Keratinocyte (primary cell): Measurements from ENCODE around the gene AGAP9. TPM values are rescaled to one million over a fixed set of nuclear protein-coding genes. Genes with fewer than 3 reads are reported as not detected.

Experiments used
- DNase-seq: peaks from one replicate; pipeline ENCODE4 v3.0.0-alpha.2; 2011; ENCODE audit warnings: low read depth, missing footprints, low spot score
- FAIRE-seq: peaks from 2 replicates; lab custom pipeline; 2011; peaks lifted over from hg19 to GRCh38; lab: Jason Lieb, UNC
- H2AFZ ChIP-seq: 2 replicates; pipeline ENCODE4 v1.6.0; 2012; ENCODE audit warnings: low read length, control low read depth, inconsistent platforms; ENCODE audit not compliant: control insufficient read depth
- H3K27ac ChIP-seq: 2 replicates; pipeline ENCODE4 v1.5.1; 2011; ENCODE audit warnings: low read length; ENCODE audit not compliant: control insufficient read depth, insufficient read depth
- H3K27me3 ChIP-seq: 3 replicates; pipeline ENCODE4 v1.6.0; 2011; ENCODE audit warnings: low read length; ENCODE audit not compliant: control insufficient read depth, insufficient read depth; ENCODE audit errors: extremely low read depth
- H3K36me3 ChIP-seq, 2 experiments: 2 replicates in 1 of 2; 3 replicates in 1 of 2; pipeline ENCODE4 v1.5.1; 2011; ENCODE audit warnings: low read length in 2 of 2, mild to moderate bottlenecking in 1 of 2; ENCODE audit not compliant: control insufficient read depth in 2 of 2, insufficient read depth in 2 of 2; ENCODE audit errors: extremely low read depth in 1 of 2
- H3K4me1 ChIP-seq: 3 replicates; pipeline ENCODE4 v1.5.1; 2011; ENCODE audit warnings: low read length; ENCODE audit not compliant: control insufficient read depth, insufficient read depth; ENCODE audit errors: extremely low read depth
- H3K4me2 ChIP-seq: 3 replicates; pipeline ENCODE4 v1.6.0; 2011; ENCODE audit warnings: low read depth, low read length; ENCODE audit not compliant: control insufficient read depth, insufficient read depth; ENCODE audit errors: extremely low read depth
- H3K4me3 ChIP-seq, 3 experiments: fragments of 200-600 bp in 1 of 3; sonication (generic) in 1 of 3; 2 replicates in 2 of 3; 3 replicates in 1 of 3; pipeline ENCODE4 v1.5.1; 2011 to 2016; ENCODE audit warnings: low read length in 3 of 3, mild to moderate bottlenecking in 3 of 3, control low read depth in 2 of 3, inconsistent platforms in 1 of 3, low read depth in 1 of 3, mixed read lengths in 1 of 3, mixed run types in 1 of 3, moderate library complexity in 1 of 3; ENCODE audit not compliant: control insufficient read depth in 2 of 3, insufficient read depth in 2 of 3; ENCODE audit errors: extremely low read depth in 1 of 3
- H3K79me2 ChIP-seq: 2 replicates; pipeline ENCODE4 v1.6.0; 2012; ENCODE audit warnings: low read length; ENCODE audit not compliant: control insufficient read depth, insufficient read depth
- H3K9ac ChIP-seq: 3 replicates; pipeline ENCODE4 v1.6.0; 2011; ENCODE audit warnings: low read length; ENCODE audit not compliant: control insufficient read depth, insufficient read depth; ENCODE audit errors: extremely low read depth
- H3K9me1 ChIP-seq: 3 replicates; pipeline ENCODE4 v1.6.0; 2011; ENCODE audit warnings: low read length; ENCODE audit not compliant: control insufficient read depth, insufficient read depth; ENCODE audit errors: extremely low read depth
- H3K9me3 ChIP-seq: 2 replicates; pipeline ENCODE4 v1.5.1; 2012; ENCODE audit warnings: low read depth, low read length; ENCODE audit not compliant: control insufficient read depth
- H4K20me1 ChIP-seq: 3 replicates; pipeline ENCODE4 v1.6.0; 2011; ENCODE audit warnings: low read length; ENCODE audit not compliant: control insufficient read depth, insufficient read depth; ENCODE audit errors: extremely low read depth
- CTCF ChIP-seq, 3 experiments: IDR thresholded peaks in 1 of 3; conservative IDR thresholded peaks in 1 of 3; optimal IDR thresholded peaks in 1 of 3; 2 replicates in 2 of 3; 3 replicates in 1 of 3; pipeline versions ENCODE3 to v1.5.1; 2011; ENCODE audit warnings: low read length in 3 of 3, mild to moderate bottlenecking in 3 of 3, moderate library complexity in 2 of 3, control low read depth in 1 of 3, inconsistent platforms in 1 of 3; ENCODE audit not compliant: insufficient read depth in 2 of 3; ENCODE audit errors: extremely low read depth in 1 of 3
- EZH2 ChIP-seq: IDR thresholded peaks from one replicate; pipeline ENCODE4 v1.6.1; 2012; ENCODE audit warnings: inconsistent platforms, mild to moderate bottlenecking, low read length, moderate library complexity
- dilution Hi-C: fragments of 300-500 bp; cut with MboI; formaldehyde crosslinking; loops from one replicate; pipeline ENCODE4 v1.7.0; 2020; ENCODE audit warnings: low sequenced_read_pairs; ENCODE audit not compliant: extremely low pct_ligation_motif_present
- polyA plus RNA-seq, 5 experiments: library from polyadenylated mRNA; depleted of rRNA in 3 of 5; stranded (reverse) in 3 of 5; stranded (forward) in 1 of 5; unstranded in 1 of 5; fragments of >200 nt; gene quantifications; 1 replicate in 1 of 5; 2 replicates in 3 of 5; 3 replicates in 1 of 5; pipeline versions ENCODE4 v1.2.1 to v1.2.3, GENCODE V29; 2011 to 2012; ENCODE audit warnings: missing spikeins in 2 of 5, low read depth in 1 of 5, low replicate concordance in 1 of 5

The AGAP9 gene
- polyA plus RNA-seq, 1 donor (not counting 4 experiments of a cell fraction or from before 2014, with no cell fraction given): 6.5 TPM

- H3K4me1 ChIP-seq: no peaks in the 10 kb centered on the region
- H2AFZ ChIP-seq: no peak overlapping the region
- H3K79me2 ChIP-seq: no peaks in the 10 kb centered on the region
- no peak overlapping the region for H3K4me2 ChIP-seq
- H3K9ac ChIP-seq: no peak overlapping the region
- no peaks in the 10 kb centered on the region for H4K20me1 ChIP-seq
- H3K4me3 ChIP-seq: no peak overlapping the region
- no peak for DNase-seq
- TF ChIP-seq EZH2 (no peak), CTCF (optimal IDR thresholded peaks at IDR 0.05 in 1 of 3, IDR thresholded peaks at IDR 0.05 in 1 of 3, conservative IDR thresholded peaks at IDR 0.05 in 1 of 3; ENCODE audit: extremely low read depth in 1 of 3, insufficient read depth in 2 of 3, low read length in 3 of 3) (no peak)
- H3K9me1 ChIP-seq: no peaks in the 10 kb centered on the region
- peaks cover 9% of the 10 kb centered on the region for H3K27me3 ChIP-seq
- dilution Hi-C loops: no loop called here
- FAIRE-seq: no peak
- H3K27ac ChIP-seq: no peak overlapping the region
- no peaks in the 10 kb centered on the region for H3K36me3 ChIP-seq
- no peaks in the 10 kb centered on the region for H3K9me3 ChIP-seq
Measured at GRCh38 chr10:47457528-47457820, 66.0 kb downstream of the AGAP9 start.

- no peaks in the 10 kb centered on the region for H3K36me3 ChIP-seq
- H3K4me3 ChIP-seq: no peak overlapping the region
- no peak overlapping the region for H2AFZ ChIP-seq
- dilution Hi-C loops: no loop called here
- no peak overlapping the region for H3K9ac ChIP-seq
- no peaks in the 10 kb centered on the region for H3K4me1 ChIP-seq
- FAIRE-seq: no peak
- H3K79me2 ChIP-seq: no peaks in the 10 kb centered on the region
- H3K27ac ChIP-seq: no peak overlapping the region
- H3K9me3 ChIP-seq: no peaks in the 10 kb centered on the region
- no peak for DNase-seq
- no peaks in the 10 kb centered on the region for H4K20me1 ChIP-seq
- H3K27me3 ChIP-seq: peaks cover 9% of the 10 kb centered on the region
- H3K9me1 ChIP-seq: no peaks in the 10 kb centered on the region
- TF ChIP-seq CTCF (optimal IDR thresholded peaks at IDR 0.05 in 1 of 3, IDR thresholded peaks at IDR 0.05 in 1 of 3, conservative IDR thresholded peaks at IDR 0.05 in 1 of 3; ENCODE audit: extremely low read depth in 1 of 3, insufficient read depth in 2 of 3, low read length in 3 of 3): no peak
- TF ChIP-seq EZH2: no peak
- H3K4me2 ChIP-seq: no peak overlapping the region
Measured at GRCh38 chr10:47456794-47457527, 66.5 kb downstream of the AGAP9 start.
